GM12891 (cell line): ENCODE data around the gene POLR1C.

Experiments
- POLR2A ChIP-seq: IDR thresholded peaks from 2 replicates; pipeline ENCODE4 v1.6.1; 2011; ENCODE audit warnings: low read depth, low read length, control low read depth
- POLR2AphosphoS5 ChIP-seq: IDR thresholded peaks from 2 replicates; pipeline ENCODE4 v1.6.1; 2011; ENCODE audit warnings: low read depth, low read length, control low read depth
- TAF1 ChIP-seq: IDR thresholded peaks from 2 replicates; pipeline ENCODE4 v1.6.1; 2011; ENCODE audit warnings: low read depth, low read length, control low read depth

DNA sequence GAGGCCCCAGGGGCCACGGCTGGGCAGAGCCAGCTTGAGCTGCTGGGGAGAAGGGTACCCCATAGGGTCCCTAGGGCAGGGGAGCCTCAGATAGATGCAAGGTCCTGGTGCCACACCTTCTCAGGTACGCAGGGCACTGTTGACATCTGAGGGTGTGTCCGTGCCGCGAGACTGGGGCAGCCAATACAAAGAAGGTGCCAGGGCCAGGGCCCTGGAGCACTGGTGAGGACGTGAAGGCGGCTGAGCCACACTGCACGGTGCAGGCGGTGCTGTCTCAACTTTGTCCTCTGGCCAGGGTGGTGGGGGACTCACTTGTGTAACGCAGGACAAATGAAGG is 6.1 kb upstream of the POLR1C start:
- TF ChIP-seq POLR2A (0 out of 2 replicates have a peak, but pooled peaks have one; percentile 4), POLR2AphosphoS5 (no peak), TAF1 (no peak)
